Anterior cingulate cortex (tissue), 58 donors: ENCODE data around the gene PIK3C3.

Source experiments
- DNase-seq, 58 donors: peaks; one replicate each; lab custom pipeline; 2025; lab: John Stamatoyannopoulos, UW

The PIK3C3 gene

DNA sequence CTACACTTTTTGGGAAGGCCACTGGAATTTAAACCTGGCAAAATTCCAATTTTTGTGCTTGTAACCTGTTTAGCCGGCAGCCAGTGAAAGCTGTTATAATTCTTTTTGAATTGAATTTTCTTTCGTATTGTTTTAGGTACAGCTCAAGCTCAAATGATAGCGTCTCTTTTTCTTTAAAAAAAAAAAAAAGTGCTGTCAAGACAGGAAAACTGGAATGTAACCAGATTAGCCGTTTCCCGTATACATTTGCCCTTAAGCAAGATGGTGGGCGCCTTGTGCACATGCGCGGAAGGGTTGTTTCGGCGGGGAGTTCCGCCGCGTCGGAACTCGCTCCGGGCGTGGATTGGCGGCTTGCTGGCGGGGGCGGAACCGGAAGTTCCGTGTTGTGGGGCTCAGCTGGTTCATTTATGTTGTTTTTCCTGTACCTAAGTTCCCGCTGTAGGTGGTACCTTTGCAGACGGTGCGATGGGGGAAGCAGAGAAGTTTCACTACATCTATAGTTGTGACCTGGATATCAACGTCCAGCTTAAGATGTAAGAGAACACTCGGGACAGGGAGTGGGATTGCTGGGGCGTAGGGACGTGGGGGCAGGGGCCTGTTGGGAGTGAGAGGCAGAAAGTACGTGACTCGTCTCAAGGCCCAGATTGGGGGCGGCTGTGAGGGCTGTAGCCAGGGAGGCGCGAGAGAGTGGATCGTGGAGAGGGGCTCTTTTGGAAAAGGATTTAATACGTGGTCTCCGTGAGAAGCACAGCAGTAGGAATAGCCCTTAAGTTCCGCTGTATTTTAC lies at the start of gene PIK3C3:
TSS of gene PIK3C3 (plus strand) at position 408 of the 787 bp plus-strand sequence. CDS start at position 466, 58 bp downstream.
- peak; percentile 50 to 96 (median 91) for DNase-seq

DNA sequence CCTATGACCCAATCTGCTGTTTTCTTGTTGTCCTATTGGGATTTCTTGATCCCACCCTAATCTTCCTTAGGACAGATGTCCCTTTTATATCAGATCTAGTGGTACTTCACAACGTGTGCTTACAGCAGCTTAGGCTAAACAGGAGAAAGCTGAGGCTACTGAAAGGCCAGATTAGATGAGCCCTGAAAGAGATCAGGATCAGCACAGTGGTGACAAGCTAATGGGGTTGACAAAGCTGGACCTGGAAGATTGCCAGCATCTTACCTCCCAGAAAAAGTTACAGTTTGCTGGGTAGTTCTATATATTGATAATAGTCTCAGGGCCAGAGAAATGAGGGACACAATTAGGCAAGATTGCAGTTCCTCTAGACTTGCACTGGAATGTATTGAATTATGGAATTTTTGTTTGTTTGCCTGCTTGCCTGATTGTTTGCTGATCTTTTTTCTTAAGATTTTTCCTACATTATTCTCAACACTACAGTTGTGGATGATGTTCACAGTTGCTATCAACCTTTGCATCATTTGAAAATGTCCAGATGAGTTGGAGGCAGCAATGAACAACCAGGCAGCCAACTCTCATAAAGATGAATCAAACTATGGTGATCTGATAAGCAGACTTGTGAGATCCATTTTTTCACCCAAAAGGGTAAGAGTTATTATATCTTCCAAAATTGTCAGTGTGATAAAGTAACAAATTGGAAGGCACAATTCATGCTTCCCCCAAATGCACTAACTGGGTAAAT lies 49.1 kb upstream of the PIK3C3 start:
- DNase-seq: no peak

DNA sequence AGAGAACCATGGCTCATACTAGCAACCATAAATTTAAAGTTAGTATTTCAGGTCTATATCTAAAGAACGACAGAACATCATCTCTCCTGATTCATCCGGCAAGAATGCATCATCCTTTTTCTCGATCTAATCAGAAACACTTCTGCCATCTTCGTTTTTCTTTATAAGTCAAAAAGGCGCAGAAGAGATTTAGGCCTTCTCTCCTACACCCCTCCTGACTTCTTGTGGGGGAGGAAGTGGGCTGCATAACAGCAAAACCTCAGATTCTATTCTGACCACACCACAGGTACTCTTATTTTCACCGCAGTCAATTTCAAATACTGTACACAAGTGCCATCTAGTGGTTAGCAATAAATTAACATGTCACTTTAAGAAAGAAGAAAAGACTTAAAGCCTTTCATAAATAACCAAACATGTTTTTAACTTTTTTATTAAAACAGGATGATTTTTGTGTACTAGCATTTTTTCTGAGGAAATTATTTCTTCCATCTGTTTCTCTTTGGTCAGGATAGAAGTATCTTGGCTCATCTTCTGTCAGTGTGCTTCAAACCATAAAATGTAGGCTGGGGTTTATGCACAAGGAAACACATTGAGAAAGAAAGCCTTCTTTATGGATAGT lies 48.4 kb upstream of the PIK3C3 start:
- DNase-seq: peak in 3 of 58 donors; percentile 19 to 50 (median 25)

GRCh38 chr18:41917181-41917580 lies 37.9 kb upstream of the PIK3C3 start:
- no peak for DNase-seq

DNA sequence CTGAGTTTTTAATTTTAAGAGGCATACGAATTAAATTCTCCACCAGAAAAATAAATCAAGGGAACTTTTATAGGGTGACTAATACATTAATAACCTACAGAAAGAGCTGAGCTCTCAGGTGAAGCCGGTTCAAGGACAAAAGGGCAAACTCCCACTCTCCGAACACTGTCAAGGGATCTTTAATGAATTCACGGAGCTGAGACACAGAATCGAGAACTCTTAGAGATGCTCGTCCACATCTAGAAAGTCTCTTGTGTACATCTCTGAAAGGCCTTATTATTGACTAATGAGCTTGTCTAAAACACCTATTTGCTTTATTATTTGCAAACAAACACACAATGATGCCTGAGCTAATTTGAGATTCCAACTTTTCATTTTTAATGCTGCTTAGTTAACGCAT lies 33.3 kb upstream of the PIK3C3 start:
- DNase-seq: no peak

DNA sequence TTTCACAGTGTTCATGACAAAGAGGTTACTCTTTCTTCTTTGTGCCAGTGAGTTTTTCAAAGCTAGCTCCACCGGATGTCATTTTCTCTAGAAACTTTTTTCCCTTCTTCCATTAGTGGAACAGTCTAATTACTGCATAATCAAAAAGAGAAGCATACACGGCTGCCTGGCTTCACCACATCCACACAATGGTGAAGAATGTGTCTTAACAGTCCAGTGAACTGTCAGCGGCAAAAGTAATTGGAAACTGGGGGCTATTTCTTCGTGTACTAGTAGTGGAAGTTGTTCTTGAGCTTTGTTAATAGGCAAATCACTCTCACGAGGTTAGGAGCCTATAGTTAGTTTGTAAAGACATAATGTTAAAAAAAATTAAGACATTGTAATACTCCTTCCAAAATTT lies 32.9 kb upstream of the PIK3C3 start:
- DNase-seq: no peak

- no peak for DNase-seq
These were observed 32.2 kb upstream of the PIK3C3 start for GRCh38 chr18:41922841-41923240.

- no peak for DNase-seq
These were observed 31.6 kb upstream of the PIK3C3 start for GRCh38 chr18:41923446-41923845.

GRCh38 chr18:41928581-41928980 lies 26.5 kb upstream of the PIK3C3 start:
- DNase-seq: no peak

DNA sequence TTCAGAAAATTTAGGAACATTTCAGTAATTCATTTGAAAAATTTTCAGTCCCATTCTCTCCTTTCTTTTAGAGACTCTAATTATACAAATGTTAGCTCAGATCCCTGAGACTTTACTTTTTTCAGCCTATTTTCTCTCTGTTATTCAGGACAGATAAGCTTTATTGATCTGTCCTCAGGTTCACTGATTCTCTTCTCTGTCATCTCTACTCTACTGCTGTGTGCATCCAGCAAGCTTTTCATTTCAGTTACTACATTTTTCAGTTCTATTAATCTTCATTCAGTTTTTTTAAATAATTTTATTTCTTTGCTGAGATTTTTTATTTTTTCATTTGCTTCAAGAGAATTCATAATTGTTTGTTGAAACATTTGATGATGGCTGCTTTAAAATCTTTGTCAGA lies 22.1 kb upstream of the PIK3C3 start:
- DNase-seq: no peak

DNA sequence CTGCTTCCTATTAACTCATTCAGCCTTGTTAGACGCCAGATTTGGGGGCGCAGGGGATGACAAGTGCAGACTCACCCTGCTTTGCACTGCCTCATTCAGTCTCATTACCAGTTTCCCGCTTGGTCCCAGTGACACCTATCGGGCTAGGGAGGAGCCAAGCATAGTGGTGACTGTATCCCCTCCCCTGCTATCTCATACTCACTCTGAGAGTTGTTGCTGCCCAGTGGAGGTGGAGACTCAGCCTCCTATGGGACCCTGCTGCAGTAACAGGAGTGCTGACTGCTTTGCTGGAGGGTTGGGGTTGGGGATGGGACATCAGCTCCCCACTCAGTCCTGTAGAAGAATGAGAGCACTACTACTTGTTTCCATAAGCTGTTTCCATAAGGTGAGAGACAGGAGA lies 21.3 kb upstream of the PIK3C3 start:
- DNase-seq: no peak

DNA sequence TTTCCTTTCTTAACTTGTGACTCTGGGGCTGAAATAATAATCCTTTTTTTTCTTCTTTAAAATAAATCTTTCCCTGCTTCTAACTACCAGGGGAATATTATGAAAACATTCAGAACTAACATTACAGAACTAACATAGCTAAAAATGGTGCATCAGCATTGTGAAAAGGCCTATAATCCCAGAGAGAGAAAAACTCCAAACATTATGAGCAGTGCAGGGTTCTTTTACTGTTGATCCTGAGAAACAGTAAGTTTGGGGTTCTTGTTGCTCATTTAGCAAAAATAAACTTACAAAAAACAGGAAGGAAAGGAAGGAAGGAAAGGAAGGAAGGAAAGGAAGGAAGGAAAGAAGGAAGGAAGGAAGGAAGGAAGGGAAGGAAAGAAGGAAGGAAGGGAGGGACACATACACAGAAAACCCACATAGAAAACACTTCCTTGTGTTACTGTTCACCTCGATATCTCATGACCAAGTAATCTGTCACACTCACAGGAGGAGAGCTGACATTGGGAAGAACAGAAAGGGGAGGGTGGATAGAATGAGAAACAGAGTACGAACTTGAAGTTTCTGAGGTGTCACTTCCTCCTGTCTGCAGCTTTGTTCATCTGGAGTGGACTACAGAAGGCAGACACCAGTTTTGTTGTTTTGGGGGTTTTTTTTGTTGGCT lies 18.4 kb upstream of the PIK3C3 start:
- no peak for DNase-seq

DNA sequence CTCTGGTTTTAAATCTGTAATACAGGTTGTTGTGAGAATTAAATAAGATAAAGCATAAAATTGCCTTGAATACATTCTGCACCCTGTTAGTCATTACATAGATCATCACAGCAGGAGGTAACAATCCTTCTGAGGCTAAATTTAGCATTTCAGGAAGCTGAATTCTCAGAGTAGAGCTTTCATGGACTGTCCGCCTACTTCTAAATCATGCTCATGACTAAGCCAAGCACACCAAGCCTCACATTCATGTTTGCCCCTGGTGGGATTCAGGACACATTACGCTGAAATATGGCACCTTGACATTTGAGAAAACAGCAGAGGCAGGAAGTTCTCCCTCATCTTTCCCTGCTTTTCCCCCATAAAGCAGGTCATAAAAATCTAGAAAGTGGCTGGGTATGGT lies 16.6 kb upstream of the PIK3C3 start:
- no peak for DNase-seq

DNA sequence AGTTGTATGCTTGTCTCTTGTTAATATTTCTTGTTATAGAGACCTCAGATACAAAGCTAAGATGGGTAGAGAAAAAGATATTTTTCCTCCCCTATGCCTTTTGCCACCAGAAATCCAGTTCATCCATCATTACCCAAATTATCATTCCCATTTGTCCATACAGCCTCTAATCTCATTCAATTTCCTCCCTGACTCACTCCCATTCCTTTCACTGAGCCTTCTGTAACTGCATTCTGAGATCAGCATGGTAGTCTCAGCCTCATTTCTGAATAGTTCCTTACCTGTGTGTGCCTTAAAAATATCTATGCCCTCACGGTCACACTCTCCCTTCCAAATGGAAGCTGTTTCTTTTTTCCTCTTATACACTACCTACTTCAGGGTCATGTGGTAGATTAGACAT lies 15.7 kb upstream of the PIK3C3 start:
- no peak for DNase-seq

- DNase-seq: no peak
These were observed 14.4 kb upstream of the PIK3C3 start for GRCh38 chr18:41940506-41941215.

DNA sequence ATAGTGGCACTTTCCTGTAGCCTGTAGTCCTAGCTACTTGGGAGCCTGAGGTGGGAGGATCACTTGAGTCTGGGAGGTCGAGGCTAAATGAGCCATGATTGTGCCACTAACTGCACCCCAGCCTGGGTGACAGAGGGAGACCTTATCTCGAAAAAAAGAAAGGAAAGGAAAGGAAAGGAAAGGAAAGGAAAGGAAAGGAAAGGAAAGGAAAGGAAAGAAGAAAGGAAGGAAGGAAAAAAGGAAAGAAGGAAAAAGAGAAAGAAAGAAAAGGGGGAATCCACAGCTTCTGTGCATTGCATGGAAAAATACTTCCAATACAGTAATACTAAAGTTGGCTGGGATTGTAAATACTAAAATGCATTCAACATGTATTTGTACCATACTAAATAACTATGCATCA lies 12.8 kb upstream of the PIK3C3 start:
- DNase-seq: no peak

DNA sequence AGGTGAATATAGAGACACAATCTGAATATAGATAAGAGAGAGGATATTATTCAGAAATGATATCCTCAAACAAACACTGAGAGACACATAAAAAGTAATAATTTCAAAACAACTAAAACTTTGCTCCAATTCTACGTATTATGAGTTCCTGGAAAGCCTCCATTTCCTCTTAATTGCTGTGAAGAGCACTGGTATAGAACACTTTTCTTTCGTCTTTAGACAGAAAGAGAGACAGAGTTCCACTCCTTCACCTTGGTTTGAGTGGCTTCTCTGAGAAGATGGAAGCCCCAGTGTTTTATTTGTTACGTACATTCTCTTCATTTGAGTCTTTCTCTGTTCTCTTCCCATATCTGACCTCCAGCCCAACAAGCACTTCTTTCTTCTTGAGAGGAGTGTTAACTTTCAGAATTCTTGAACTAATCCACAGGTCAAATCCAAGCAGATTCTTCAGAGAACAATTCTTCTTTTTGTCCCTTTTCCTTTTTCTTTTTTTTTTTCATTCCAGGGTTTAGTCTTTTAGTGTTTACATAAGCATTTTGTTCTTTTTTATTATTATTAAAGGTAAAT lies 6.4 kb upstream of the PIK3C3 start:
- no peak for DNase-seq

DNA sequence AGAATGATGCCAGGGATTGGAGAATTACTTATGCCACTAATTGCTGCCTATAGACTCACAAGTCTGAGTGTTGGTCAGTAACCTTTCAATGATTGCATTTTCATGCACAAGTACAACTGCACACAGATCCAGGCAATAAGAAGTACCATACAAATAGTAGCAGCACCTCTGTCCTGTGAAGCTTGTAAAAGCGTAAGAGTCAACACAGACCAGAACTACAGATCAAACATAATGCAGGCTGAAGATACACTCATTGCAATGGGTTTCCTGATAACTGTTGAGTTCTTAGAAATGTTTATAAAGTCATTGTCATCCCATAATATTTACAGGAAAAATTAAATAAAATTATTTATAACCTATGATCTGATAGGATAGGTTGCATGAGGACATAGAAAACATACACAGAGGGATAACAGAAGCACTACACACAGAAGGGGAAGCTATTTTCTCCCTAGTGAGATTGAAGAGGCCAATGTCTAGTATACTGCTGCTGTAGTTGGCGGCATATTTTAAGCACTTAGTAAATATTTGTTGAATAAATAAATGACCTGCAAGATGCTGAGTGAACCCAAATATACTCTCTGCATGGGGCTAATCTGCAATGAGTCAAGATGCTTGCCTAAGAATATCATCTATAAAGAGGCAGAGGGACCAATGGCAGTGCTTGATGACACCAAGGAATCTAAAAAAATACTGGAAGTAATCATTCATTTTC lies 5.7 kb upstream of the PIK3C3 start:
- DNase-seq: no peak

GRCh38 chr18:41955688-41956087 lies 654 bp downstream of the PIK3C3 start:
- no peak for DNase-seq
